GM19397 (cell line): Measurements from ENCODE around the gene GAPVD1.
"Not testable (repeated sequence)": the region's sequence is repeated elsewhere in the genome, so short reads cannot be mapped to it uniquely, and the experiment has no call there.

Source experiments
- ATAC-seq: cut with Tn5 transposase; IDR thresholded peaks from one replicate; pipeline ENCODE4 v1.9.1; 2021; ENCODE audit warnings: mild to moderate bottlenecking, moderate library complexity; ENCODE audit not compliant: unreplicated experiment

Gene GAPVD1

GRCh38 chr9:125261501-125262293 is at the start of gene GAPVD1:
TSS of gene GAPVD1 (plus strand) at chr9:125261826. CDS start at chr9:125298922, 37,096 bp downstream.
- peak; percentile 96 for ATAC-seq

- no peak for ATAC-seq
These were observed 47.4 kb upstream of the GAPVD1 start for GRCh38 chr9:125214186-125214585.

GRCh38 chr9:125218621-125219020 is 43.0 kb upstream of the GAPVD1 start:
- ATAC-seq = no peak

- not testable (repeated sequence) for ATAC-seq
These were observed 36.8 kb upstream of the GAPVD1 start for GRCh38 chr9:125224858-125225257.

GRCh38 chr9:125227761-125228160 is 33.9 kb upstream of the GAPVD1 start:
- ATAC-seq = no peak

- no peak for ATAC-seq
These were observed 27.9 kb upstream of the GAPVD1 start for GRCh38 chr9:125233678-125234077.

- ATAC-seq = not testable (repeated sequence)
These were observed 27.5 kb upstream of the GAPVD1 start for GRCh38 chr9:125234099-125234498.

GRCh38 chr9:125235804-125236519 is 25.7 kb upstream of the GAPVD1 start:
- no peak for ATAC-seq

- ATAC-seq = not testable (repeated sequence)
These were observed 25.0 kb upstream of the GAPVD1 start for GRCh38 chr9:125236520-125237159.

GRCh38 chr9:125238127-125238914 is 23.3 kb upstream of the GAPVD1 start:
- no peak for ATAC-seq

- ATAC-seq = no peak
These were observed 22.6 kb upstream of the GAPVD1 start for GRCh38 chr9:125238915-125239446.

GRCh38 chr9:125239631-125240597 is 21.7 kb upstream of the GAPVD1 start:
- no peak for ATAC-seq

GRCh38 chr9:125240649-125240999 is 21.0 kb upstream of the GAPVD1 start:
- peak; percentile 16 for ATAC-seq

GRCh38 chr9:125241000-125241862 is 20.4 kb upstream of the GAPVD1 start, which contains the start of gene HSPA5:
TSS of gene HSPA5 (minus strand) at chr9:125241343. CDS start at chr9:125241126, 217 bp downstream.
- ATAC-seq = peak; percentile 91

- peak; percentile 5 for ATAC-seq
These were observed 19.5 kb upstream of the GAPVD1 start for GRCh38 chr9:125241863-125242739.

GRCh38 chr9:125243792-125244260 is 17.8 kb upstream of the GAPVD1 start:
- no peak for ATAC-seq

GRCh38 chr9:125246261-125246667 is 15.4 kb upstream of the GAPVD1 start:
- ATAC-seq = no peak
